Femur (tissue), 1 donor: Measurements from ENCODE around the gene NEDD4L.
"Not testable (repeated sequence)": the region's sequence is repeated elsewhere in the genome, so short reads cannot be mapped to it uniquely, and the experiment has no call there.

Source experiments
- DNase-seq: peaks from one replicate; pipeline ENCODE4 v3.0.0-alpha.2; 2017

Gene NEDD4L

GRCh38 chr18:58243401-58243800 is 199.4 kb downstream of the NEDD4L start:
- DNase-seq, result no peak

- DNase-seq, result peak; percentile 40
These were observed 203.4 kb downstream of the NEDD4L start for GRCh38 chr18:58247363-58247834.

GRCh38 chr18:58249712-58250111 is 205.7 kb downstream of the NEDD4L start:
- DNase-seq, result no peak

GRCh38 chr18:58251416-58251815 is 207.4 kb downstream of the NEDD4L start:
- no peak for DNase-seq

GRCh38 chr18:58252166-58252565 is 208.1 kb downstream of the NEDD4L start:
- DNase-seq, result no peak

GRCh38 chr18:58253318-58253717 is 209.3 kb downstream of the NEDD4L start:
- DNase-seq, result no peak

GRCh38 chr18:58253871-58254270 is 209.8 kb downstream of the NEDD4L start:
- DNase-seq, result no peak

GRCh38 chr18:58254873-58255511 is 211.0 kb downstream of the NEDD4L start:
- peak; percentile 74 for DNase-seq

GRCh38 chr18:58255701-58256311 is 211.8 kb downstream of the NEDD4L start:
- no peak for DNase-seq

- DNase-seq, result no peak
These were observed 212.5 kb downstream of the NEDD4L start for GRCh38 chr18:58256316-58257080.

- DNase-seq, result no peak
These were observed 213.4 kb downstream of the NEDD4L start for GRCh38 chr18:58257461-58257860.

GRCh38 chr18:58258692-58259342 is 214.8 kb downstream of the NEDD4L start:
- no peak for DNase-seq

GRCh38 chr18:58263055-58263957 is 219.3 kb downstream of the NEDD4L start:
- no peak for DNase-seq

GRCh38 chr18:58264075-58264474 is 220.0 kb downstream of the NEDD4L start:
- DNase-seq, result no peak

- DNase-seq, result no peak
These were observed 220.8 kb downstream of the NEDD4L start for GRCh38 chr18:58264840-58265239.

GRCh38 chr18:58265489-58265888 is 221.5 kb downstream of the NEDD4L start:
- DNase-seq, result not testable (repeated sequence)

GRCh38 chr18:58266291-58266690 is 222.3 kb downstream of the NEDD4L start:
- no peak for DNase-seq

- DNase-seq, result no peak
These were observed 223.5 kb downstream of the NEDD4L start for GRCh38 chr18:58267493-58267892.

GRCh38 chr18:58268849-58269248 is 224.8 kb downstream of the NEDD4L start:
- DNase-seq, result peak; percentile 53

- no peak for DNase-seq
These were observed 225.9 kb downstream of the NEDD4L start for GRCh38 chr18:58269931-58270330.

GRCh38 chr18:58270396-58270795 is 226.4 kb downstream of the NEDD4L start:
- DNase-seq, result no peak

GRCh38 chr18:58271770-58272169 is 227.7 kb downstream of the NEDD4L start:
- no peak for DNase-seq
